HG03064 (cell line): Measurements from ENCODE around the gene CEBPA.

Experiments used
- ATAC-seq: cut with Tn5 transposase; IDR thresholded peaks from one replicate; pipeline ENCODE4 v1.9.1; 2021; ENCODE audit warnings: low read depth; ENCODE audit not compliant: unreplicated experiment

Gene CEBPA

DNA sequence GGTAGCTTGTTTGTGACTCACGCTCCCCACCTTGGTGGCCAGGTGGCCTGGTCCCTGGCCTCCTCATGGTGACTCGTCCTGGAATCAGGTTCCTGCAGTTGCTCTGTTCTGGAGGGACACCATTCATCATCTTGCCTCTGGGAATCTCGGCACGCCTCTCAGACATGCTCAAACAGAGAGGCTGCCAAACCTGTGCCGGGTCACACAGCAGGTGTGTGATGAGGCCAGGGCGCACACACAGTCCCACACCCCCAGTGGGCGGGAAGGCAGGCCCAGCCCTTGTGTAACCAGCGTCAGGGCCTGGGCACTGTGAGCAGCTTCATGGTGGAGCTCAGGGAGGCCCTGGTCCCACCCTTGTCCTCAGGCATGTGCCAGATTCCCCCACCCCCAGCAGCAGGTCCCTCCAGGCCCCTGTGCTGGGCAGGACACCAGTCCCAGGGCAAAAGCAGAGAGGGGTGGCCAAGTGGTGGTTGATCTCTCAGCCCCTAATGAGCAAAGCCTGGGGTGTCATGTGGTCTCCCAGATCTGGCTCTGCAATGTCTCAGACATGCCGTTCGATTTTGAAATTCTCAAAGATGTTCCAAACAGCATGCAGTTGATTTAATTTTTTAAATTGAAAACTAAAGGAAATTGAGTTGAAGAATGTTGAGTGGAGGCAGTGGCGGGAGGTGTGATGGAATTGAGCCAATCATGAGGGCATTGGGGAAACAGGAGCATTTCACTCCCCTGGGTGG lies 12.1 kb downstream of the CEBPA start:
- no peak for ATAC-seq

DNA sequence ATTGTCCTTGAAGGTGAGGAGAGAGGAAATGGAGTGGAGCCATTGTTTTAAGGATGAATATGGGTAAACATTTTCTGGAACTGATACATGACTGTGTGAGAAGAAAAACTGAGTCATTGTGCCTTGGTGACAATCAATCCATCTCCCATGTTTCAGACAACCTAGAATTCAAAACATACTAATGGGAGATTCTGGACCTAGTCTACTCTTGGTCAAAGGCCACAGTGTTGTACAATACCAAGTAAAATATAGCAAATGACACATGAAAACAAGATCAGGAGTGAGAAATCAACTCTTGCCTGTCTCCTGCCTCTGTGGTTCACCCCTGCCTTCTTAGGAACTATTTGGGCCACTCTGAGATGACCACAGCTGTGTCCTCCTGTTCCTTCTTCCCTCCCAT lies 13.1 kb downstream of the CEBPA start:
- no peak for ATAC-seq

DNA sequence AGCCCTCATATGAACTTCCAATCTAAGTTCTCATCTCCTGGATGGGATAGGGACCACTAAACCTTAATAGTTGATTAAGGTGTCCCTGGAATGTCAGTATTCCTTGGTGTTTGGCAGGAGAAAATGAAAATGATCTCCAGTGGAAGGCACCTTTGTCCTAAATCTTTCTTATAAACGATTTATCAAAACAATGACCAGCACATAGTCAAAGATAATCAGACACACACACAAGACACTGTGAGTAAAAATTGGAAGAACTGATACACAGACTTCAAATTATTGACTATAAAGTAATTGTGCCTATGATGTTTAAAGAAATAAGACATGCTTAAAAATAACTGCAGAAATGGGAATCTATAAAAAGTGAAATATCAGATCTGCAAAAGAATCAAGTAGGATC lies 13.7 kb downstream of the CEBPA start:
- no peak for ATAC-seq

DNA sequence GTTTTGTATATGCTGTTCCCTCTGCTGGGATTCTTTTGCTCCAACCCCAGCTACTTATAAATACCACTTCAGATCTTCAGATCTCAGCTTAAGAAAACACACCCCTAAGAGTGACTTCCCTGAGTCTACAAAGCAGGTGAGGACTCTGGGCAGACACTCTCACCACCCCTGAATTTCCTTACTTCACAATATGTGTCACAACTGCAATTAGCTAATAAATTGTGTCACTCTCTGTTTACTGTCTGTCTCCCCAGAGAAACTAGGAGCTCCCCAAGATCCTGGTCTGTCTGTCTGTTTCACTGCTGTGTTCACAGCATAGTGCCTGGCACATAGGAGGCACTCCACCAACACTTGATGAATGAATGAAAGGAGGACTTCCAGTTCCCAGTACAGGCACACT lies 14.4 kb downstream of the CEBPA start:
- ATAC-seq = no peak

DNA sequence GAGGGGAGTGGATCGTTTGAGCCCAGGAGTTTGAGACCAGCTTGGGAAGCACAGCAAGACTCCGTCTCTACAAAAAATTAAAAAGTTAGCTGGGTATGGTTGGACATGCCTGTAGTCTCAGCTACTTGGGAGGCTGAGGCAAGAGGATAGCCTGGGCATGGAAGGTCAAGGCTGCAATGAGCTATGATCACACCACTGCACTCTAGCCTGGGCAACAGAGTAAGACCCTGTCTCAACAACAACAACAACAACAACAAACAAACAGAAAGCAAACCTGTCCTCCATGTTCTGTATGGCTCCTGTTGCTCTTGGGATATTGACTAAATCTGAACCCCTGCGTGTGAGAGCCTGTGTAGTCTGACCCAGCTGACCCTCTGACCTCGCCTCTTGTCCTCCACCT lies 14.9 kb downstream of the CEBPA start:
- no peak for ATAC-seq

DNA sequence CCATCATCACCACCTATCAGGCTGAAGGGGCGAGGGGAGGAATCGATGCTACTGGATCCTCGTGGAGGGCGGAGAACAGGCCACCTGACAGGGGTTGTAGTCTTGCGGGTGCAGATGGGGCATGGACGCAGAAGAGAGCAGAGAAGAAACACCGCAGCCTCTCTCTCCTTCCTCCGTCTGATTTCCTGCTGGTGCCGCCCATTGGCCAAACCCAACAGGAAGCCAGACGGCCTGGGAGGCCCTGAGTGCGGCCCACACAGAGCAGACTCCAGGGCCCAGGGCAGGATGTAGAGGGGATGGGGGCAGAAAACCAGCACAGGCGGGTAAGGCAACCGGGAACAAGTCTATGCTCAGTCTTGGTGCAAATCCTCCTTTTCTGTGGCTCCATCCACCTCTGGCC lies 15.4 kb downstream of the CEBPA start:
- ATAC-seq = no peak

DNA sequence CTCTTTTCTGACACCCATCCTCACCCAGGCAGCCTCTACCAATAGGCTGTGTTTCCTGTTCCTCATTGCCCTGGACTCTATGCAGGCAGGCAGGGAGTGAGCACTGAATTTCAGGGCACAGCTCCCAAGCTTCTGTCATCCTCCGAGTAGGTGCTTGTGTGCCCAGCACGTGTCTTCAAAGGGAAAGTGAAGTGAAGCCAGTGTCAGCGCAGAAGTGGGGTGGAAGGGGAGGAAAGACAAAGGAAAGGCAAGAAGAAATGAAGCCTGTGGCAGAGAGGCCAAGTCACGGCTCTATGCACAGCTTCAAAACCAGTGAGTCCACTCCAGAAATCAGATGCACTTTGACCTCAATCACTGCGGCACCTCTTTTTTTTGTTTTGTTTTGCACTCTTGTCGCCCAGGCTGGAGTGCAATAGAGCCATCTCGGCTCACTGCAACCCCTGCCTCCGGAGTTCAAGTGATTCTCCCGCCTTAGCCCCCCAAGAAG lies 16.9 kb downstream of the CEBPA start:
- no peak for ATAC-seq

DNA sequence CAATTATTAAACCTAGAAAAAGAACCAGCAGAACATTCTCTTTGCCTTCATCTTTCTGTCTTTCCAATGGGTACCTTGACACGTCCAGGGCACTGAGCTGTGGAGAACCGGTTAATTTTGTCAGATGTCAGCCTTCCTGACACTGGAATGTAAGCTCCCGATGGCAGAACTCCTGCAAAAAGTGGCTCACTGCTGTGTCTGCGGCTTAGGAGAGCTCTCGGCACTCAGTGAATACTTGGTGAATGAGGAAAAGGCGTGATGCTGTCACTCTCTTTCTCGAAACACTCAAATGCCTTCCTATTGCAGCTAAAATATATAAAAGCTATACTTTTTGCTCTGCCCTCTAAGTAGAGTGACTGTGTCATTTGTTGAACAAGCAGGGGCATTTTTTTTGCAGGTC lies 17.6 kb downstream of the CEBPA start:
- no peak for ATAC-seq

DNA sequence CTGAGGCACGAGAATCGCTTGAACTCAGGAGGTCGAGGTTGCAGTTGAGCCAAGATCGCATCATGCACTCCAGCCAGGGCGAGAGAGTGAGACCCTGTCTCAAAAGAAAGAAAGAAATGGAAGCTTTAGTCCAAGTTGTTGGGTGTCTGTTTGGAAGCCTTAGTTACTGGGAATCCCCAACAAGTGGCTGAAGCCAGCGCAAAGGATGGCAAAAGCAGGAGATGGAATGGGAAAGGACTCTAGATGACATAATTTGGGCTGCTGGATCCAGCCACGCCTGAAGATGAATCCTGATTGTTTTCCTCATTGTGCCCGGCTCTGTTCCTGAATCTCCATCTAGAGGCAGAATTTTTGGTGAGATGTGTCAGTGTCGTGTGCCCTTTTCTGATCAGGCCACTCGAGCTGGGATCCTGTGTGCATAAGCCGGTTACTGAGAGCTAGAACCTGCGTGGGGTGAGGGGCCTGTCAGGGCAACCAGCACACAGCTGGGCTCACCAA lies 18.1 kb downstream of the CEBPA start:
- no peak for ATAC-seq

DNA sequence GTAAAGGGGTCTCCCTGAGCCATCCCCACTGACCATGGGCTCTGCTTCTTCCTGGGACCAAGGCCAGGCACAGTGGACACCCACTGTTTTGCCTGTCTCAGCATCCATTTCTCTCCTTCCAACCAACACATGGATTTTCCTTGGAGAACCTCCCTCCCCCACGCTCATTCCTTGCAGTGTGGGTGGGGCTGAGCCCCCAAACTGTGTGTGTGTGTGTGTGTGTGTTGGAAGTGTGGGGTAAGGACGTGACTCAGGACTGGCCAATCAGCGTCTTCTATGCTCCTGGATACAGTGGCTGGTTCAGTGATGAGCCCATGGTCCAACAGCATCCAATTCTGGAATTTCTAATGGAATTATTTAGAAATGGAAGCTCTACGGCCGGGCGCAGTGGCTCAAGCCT lies 18.7 kb downstream of the CEBPA start:
- no peak for ATAC-seq

DNA sequence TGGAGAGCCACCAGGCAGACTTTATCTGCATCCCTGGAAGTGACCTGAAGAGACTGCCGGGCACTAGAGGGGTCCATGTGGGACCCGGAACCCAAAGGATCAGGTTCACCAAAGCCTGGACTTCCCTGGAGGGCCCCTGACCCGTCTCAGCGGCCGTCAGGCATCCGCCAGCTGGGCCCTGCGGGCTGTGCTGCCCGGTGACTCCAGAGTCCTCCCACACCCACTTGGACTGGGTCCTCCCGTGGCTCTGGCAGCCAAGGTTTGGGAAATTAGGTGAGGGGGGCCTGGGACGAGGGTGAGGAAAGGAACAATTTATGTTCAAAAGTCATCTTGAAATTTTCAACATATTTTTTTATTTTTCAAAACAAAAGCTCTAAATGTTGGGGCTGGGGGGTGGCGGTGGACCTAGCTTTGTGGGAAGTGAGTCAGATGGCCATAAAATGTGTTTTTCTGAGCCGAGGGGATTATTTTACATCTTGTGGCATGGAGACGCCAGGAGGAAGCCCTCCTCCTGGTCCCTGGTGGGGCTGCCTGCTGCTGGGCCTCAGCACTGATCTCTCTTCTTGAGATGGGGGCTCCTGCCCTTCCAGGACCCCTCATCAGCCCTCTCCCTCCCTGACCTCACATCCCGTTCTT lies 20.2 kb downstream of the CEBPA start:
- ATAC-seq = no peak

DNA sequence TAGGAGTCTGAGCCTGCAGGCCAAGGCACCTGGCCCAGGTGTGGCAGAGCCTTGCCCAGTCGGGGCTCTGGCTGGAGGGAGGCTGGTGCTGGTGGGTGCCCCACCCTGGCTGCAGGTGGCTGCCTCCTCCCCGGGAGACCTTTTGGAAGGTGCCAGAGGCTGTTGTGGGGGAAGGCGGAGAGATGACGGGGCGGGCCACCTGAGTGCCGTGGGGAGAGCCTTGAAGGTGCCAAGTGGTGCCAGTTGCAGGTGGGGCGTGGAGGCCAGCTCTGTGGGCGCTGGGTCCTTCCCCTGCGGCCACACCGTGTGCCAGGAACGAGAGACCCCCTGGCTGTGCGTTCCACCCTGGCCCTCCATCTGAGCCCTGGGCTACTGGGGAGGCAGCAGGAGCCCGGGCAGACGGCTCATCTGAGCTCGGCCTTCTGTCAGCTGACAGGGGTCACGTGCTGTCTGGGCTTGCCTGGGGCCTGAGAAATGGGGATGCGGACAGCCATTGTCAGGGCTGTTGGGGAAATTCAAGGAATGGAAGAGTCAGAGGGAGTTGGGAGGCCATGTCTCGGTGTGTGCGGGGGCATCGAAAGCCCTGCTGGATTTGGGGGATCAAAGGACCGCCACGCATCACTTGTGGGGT lies 20.9 kb downstream of the CEBPA start:
- no peak for ATAC-seq

DNA sequence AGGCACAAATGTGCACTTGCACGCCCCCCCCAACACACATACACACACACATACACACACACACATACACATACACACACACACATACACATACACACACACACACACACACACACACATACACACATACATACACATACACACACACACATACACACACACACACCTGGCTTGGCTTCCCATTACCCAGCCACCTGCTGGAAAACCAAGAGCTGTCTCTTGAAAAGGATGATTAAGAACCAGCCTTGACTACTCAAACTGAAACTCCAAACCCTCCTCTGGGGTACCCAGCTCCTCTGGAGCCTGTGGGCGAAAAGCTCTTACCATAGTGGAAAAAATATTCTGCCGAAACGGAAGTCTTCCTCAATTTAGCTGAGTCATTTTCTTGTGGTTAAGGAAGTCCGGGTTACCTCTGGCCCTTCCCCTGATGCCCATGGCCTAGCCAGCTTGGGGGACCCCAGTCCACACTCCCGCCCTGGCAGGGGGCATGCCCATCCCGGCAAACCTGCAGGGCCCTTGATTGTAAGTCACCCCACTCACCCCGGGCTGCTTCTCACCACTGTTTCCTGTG lies 21.9 kb downstream of the CEBPA start:
- no peak for ATAC-seq

DNA sequence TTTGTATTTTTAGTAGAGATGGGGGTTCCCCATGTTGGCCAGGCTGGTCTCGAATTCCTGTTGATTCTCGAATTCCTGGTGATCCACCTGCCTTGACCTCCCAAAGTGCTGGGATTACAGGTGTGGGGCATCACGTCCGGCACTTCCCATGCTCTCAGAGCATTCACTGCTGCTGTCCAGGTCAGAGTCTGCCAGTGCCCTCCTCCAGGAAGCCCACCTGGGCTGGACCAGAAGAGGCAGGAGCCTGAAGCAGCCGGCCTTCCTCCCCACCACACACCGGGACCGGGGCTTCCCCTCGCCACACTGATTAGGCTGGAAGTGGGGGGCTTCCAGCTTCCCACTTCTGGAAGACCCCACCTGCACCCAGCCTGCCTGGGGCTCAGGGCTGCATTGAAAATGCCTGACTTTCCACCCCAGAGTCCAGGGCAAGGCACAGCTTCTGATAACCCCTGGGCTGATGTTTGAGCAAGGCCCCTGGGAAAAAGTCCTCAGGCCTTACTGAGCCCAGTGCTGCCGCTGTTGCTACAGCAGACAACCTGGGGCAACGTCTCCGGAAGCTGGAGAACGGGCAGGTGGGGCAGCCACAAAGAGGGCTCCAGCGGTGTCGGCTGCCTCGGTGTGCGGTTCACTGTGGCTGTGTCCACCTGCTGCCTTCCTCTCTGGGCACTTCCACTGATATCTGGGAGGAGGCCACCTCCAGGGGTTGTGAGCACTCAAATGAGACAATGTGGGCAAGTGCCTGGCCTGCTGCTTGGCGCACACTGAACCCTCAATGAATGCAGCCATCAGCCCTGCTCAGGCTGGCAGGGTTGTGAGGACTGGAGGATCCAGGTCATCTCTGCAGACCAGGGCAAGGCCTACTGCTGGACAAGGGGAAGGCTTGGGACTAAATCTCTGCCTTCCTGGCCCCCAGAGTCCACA lies 22.6 kb downstream of the CEBPA start:
- no peak for ATAC-seq

DNA sequence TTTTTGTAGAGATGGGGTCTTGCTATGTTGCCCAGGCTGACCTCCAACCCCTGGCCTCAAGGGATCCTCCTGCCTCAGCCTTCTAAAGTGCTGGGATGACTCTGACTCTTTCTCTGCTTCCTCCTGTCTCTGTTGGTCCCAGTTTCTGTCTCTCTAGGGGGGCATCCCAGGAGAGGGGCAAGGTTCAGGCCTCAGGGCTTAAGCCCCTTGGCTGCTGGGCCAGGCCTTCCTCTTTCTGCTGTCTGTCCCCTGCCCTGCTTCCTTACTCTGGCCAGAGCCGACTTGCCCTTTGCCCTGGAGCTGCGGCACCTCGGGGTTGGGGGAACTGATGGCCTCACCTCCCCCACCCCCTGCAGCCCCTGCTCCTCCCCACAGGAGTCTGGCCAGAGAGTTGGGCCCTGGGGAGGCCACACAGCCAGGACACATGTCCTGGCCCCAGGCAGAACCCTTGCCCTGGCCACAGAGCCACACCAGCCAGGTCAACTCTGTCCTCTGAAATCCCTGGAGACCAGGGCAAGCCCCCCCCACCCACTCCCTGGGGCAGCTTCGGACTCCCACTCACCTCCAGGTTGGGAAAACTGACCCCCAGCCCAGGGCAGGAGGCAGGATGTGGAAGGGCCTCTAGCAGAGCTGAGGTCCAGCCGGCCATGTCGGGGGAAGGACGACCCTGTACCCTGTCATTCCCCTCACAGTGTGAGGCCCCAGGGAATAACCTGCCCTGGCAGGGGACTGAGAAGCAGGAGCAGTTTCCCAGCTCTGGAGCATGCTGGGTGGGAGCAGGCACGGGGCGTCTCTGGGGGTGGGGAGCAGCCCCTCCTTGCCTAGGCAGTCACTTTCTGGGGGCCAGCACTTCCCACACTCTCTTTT lies 23.7 kb downstream of the CEBPA start:
- ATAC-seq = no peak

DNA sequence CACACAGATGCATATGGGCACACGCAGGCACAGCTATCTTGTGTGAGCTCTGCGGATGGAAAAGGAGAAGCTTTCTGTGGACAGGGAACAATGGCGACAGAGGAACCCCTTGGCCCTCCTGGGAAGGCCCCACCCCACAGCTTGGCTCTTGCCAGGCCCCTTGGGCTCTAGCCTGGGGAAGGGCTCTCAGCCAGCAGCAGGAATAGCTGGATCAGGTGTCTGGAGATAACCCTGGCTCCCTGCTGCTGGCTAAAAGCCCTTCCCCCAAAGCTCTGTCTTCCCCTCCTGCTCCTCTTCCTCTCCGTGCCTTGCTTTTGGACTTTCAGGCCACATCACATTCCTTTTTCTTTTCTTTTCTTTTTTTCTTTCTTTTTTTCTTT lies 24.3 kb downstream of the CEBPA start:
- ATAC-seq = no peak

DNA sequence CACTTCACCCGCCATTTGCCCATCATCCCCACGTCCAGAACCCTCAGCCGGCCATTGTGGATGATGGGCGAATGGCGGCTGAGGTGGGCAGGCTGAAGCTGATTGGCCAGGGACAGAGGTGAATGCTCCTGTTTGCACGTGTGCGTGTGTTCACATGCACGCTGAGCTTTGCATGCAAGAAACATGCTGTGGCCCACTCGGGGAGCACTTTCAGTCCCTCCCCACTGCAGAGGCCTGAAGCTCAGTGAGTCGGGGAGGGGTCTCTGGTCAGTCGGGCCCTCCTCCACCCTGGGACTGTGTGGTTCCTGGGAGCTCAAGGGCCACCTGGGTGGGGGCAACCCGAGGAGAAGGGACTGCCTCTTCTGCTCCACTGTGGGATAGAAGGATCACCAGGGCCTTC lies 24.9 kb downstream of the CEBPA start:
- no peak for ATAC-seq

DNA sequence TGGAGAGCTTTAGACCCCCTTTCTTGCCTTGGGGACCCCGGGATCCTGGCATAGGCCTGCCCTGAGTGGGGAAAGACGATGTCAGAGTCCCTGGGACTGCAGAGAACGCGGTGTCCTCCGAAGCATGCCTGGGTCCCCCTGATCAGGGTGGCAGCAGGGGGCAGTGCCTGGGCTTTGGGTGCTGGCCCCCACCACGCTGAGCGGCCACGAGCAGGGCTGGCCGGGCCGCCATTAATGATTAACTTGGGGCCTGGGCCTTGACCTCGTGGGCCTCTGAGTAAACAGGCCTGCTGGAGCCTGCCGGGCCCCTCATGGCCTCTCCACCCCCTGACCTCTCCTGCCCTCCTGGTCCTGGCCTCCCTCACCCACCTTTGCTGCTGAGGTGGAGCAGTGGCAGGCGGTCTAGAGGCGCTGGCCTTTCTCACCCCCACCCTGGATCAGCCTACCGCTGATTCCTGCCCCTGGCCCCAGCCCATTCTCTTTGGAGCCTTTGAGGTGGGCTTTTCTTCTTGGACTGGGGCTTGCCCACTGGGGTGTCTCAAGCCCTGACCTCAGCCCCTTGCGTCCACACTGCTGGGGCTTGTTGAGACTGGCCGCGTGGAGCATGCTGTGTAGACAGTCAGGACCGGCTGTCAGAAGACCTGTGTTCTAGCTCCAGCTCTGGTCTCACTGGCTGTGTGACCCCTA lies 26.3 kb downstream of the CEBPA start:
- ATAC-seq = no peak

DNA sequence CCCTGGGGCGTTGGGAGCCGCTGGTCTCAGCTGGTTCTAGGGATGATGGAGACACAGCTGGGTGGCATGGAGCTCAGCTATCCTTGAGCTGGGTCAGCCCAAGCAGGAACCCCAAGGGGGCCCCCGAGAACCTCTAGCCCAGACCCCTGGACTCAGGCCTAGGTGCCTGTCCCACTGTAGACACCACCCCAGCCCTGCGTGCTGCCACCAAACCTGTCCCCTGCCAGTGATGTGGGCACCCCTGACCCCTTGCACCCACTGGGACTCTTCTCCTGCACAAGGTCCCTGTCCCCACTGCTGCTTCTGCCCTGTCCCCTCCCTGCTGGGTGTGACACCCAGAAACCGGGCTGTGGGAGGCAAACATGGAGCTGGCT lies 26.8 kb downstream of the CEBPA start:
- ATAC-seq = no peak
